HEK293 (cell line): ENCODE results near the gene DNAH3.

Experiments used
- FEZF1 ChIP-seq: fragments of 450-650 bp; formaldehyde crosslinking; IDR thresholded peaks from 2 replicates; pipeline ENCODE4 v1.5.1; 2016; ENCODE audit warnings: missing biosample characterization, missing genetic modification characterization
- HOXA7 ChIP-seq: sonication (generic); formaldehyde crosslinking; IDR thresholded peaks from 2 replicates; pipeline ENCODE4 v1.8.1; 2022; ENCODE audit warnings: missing genetic modification reagents, borderline replicate concordance
- KLF16 ChIP-seq: fragments of 450-650 bp; formaldehyde crosslinking; IDR thresholded peaks from 2 replicates; pipeline ENCODE4 v1.5.1; 2017; ENCODE audit warnings: missing biosample characterization, missing genetic modification characterization
- ZNF248 ChIP-seq: fragments of 450-650 bp; formaldehyde crosslinking; IDR thresholded peaks from 2 replicates; pipeline ENCODE4 v1.5.1; 2017; ENCODE audit warnings: missing biosample characterization, missing genetic modification characterization
- ZNF777 ChIP-seq: fragments of 450-650 bp; formaldehyde crosslinking; IDR thresholded peaks from 2 replicates; pipeline ENCODE4 v1.5.1; 2017; ENCODE audit warnings: missing biosample characterization, missing genetic modification characterization, borderline replicate concordance
- ZSCAN23 ChIP-seq: fragments of 450-650 bp; formaldehyde crosslinking; IDR thresholded peaks from 2 replicates; pipeline ENCODE4 v1.5.1; 2016; ENCODE audit warnings: missing biosample characterization, missing genetic modification characterization
- ZSCAN30 ChIP-seq: fragments of 450-650 bp; IDR thresholded peaks from 2 replicates; pipeline ENCODE4 v1.5.1; 2018; ENCODE audit warnings: missing biosample characterization, mild to moderate bottlenecking, missing genetic modification characterization, moderate library complexity
- TF ChIP-seq, protein P1 (sequence below): fragments of 450-650 bp; formaldehyde crosslinking; IDR thresholded peaks from 2 replicates; pipeline ENCODE4 v1.5.1; 2016; ENCODE audit warnings: missing biosample characterization, missing genetic modification characterization

DNA sequence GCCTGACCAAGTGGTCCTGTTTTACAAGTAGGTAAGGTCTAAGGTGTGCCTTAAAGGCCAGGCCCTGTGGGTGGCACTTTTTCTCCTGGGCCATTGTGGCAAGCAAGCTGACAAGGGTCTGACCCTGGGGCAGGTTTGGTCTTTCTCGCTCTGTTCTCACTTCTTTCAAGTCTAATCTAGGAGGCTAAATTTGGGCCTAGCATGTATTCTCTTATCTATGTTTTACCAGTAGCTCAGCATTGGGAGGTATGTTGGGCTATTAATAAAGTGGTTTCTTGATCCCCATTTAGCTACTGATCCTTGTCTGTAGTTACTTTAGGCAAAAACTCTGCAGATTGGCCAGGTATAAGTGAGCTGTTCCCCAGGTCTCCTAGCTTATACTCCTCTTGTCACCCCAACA, 77.7 kb downstream of the DNAH3 start:
- no peak for TF ChIP-seq KLF16 (tag by site-specific recombination)
- TF ChIP-seq HOXA7 (CRISPR knock-in tag) = no peak
- TF ChIP-seq, protein P1, sequence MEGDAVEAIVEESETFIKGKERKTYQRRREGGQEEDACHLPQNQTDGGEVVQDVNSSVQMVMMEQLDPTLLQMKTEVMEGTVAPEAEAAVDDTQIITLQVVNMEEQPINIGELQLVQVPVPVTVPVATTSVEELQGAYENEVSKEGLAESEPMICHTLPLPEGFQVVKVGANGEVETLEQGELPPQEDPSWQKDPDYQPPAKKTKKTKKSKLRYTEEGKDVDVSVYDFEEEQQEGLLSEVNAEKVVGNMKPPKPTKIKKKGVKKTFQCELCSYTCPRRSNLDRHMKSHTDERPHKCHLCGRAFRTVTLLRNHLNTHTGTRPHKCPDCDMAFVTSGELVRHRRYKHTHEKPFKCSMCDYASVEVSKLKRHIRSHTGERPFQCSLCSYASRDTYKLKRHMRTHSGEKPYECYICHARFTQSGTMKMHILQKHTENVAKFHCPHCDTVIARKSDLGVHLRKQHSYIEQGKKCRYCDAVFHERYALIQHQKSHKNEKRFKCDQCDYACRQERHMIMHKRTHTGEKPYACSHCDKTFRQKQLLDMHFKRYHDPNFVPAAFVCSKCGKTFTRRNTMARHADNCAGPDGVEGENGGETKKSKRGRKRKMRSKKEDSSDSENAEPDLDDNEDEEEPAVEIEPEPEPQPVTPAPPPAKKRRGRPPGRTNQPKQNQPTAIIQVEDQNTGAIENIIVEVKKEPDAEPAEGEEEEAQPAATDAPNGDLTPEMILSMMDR = no peak
- TF ChIP-seq ZSCAN30 = no peak
- no peak for TF ChIP-seq ZNF777 (tag by site-specific recombination)
- TF ChIP-seq FEZF1 (tag by site-specific recombination) = no peak
- TF ChIP-seq ZSCAN23 (tag by site-specific recombination) = no peak
- no peak for TF ChIP-seq ZNF248 (tag by site-specific recombination)
